ENCODE data around the gene CHRNA4.

The CHRNA4 gene

GRCh38 chr20:63351811-63352591 lies 9.1 kb downstream of the CHRNA4 start:
- H3K79me2 ChIP-seq (ENCODE audit: control insufficient read depth, low read length): no peaks in the 10 kb centered on the region
- peaks cover 35% of the 10 kb centered on the region; the same call in 1 of the 2 replicates for H3K9me3 ChIP-seq (ENCODE audit: control insufficient read depth, insufficient read depth, low read length)
- H3K27ac ChIP-seq (ENCODE audit: low read depth, low read length): no peak overlapping the region
- no peaks in the 10 kb centered on the region for H3K4me1 ChIP-seq (ENCODE audit: control insufficient read depth, low read length)
- H3K36me3 ChIP-seq (ENCODE audit: control insufficient read depth, low read length): no peaks in the 10 kb centered on the region
- H3K27me3 ChIP-seq (ENCODE audit: control insufficient read depth, low read length): no peaks in the 10 kb centered on the region
- no peaks in the 10 kb centered on the region for H3K9me2 ChIP-seq (replicated peaks; ENCODE audit: control insufficient read depth, low read length)
- H4K20me1 ChIP-seq (ENCODE audit: control insufficient read depth, insufficient read depth, low read depth, low read length): no peaks in the 10 kb centered on the region
- H3K4me2 ChIP-seq (ENCODE audit: low read length): no peak overlapping the region
- no peaks in the 10 kb centered on the region for H3F3A ChIP-seq (ENCODE audit: control insufficient read depth, insufficient read depth)
- no peak overlapping the region for H3K4me3 ChIP-seq (ENCODE audit: low read length)
- TF ChIP-seq, protein P1, sequence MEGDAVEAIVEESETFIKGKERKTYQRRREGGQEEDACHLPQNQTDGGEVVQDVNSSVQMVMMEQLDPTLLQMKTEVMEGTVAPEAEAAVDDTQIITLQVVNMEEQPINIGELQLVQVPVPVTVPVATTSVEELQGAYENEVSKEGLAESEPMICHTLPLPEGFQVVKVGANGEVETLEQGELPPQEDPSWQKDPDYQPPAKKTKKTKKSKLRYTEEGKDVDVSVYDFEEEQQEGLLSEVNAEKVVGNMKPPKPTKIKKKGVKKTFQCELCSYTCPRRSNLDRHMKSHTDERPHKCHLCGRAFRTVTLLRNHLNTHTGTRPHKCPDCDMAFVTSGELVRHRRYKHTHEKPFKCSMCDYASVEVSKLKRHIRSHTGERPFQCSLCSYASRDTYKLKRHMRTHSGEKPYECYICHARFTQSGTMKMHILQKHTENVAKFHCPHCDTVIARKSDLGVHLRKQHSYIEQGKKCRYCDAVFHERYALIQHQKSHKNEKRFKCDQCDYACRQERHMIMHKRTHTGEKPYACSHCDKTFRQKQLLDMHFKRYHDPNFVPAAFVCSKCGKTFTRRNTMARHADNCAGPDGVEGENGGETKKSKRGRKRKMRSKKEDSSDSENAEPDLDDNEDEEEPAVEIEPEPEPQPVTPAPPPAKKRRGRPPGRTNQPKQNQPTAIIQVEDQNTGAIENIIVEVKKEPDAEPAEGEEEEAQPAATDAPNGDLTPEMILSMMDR (IDR thresholded peaks at IDR 0.05; ENCODE audit: low read depth, low read length, poor library complexity, severe bottlenecking): no peak
- TF ChIP-seq EZH2phosphoT487 (IDR thresholded peaks at IDR 0.05; ENCODE audit: borderline replicate concordance, low read length): no peak

- H3F3A ChIP-seq (ENCODE audit: control insufficient read depth, insufficient read depth): no peaks in the 10 kb centered on the region
- no peaks in the 10 kb centered on the region for H3K9me2 ChIP-seq (replicated peaks; ENCODE audit: control insufficient read depth, low read length)
- H3K36me3 ChIP-seq (ENCODE audit: control insufficient read depth, low read length): no peaks in the 10 kb centered on the region
- no peaks in the 10 kb centered on the region for H3K27me3 ChIP-seq (ENCODE audit: control insufficient read depth, low read length)
- H3K27ac ChIP-seq (ENCODE audit: low read depth, low read length): no peak overlapping the region
- no peaks in the 10 kb centered on the region for H3K79me2 ChIP-seq (ENCODE audit: control insufficient read depth, low read length)
- H3K4me3 ChIP-seq (ENCODE audit: low read length): no peak overlapping the region
- H3K4me1 ChIP-seq (ENCODE audit: control insufficient read depth, low read length): no peaks in the 10 kb centered on the region
- H3K4me2 ChIP-seq (ENCODE audit: low read length): no peak overlapping the region
- no peak for TF ChIP-seq EZH2phosphoT487 (IDR thresholded peaks at IDR 0.05; ENCODE audit: borderline replicate concordance, low read length)
- TF ChIP-seq, protein P1 (IDR thresholded peaks at IDR 0.05; ENCODE audit: low read depth, low read length, poor library complexity, severe bottlenecking): no peak
- H4K20me1 ChIP-seq (ENCODE audit: control insufficient read depth, insufficient read depth, low read depth, low read length): no peaks in the 10 kb centered on the region
- peaks cover 35% of the 10 kb centered on the region; the same call in 1 of the 2 replicates for H3K9me3 ChIP-seq (ENCODE audit: control insufficient read depth, insufficient read depth, low read length)
Measured at GRCh38 chr20:63351326-63351700, 9.8 kb downstream of the CHRNA4 start.

DNA sequence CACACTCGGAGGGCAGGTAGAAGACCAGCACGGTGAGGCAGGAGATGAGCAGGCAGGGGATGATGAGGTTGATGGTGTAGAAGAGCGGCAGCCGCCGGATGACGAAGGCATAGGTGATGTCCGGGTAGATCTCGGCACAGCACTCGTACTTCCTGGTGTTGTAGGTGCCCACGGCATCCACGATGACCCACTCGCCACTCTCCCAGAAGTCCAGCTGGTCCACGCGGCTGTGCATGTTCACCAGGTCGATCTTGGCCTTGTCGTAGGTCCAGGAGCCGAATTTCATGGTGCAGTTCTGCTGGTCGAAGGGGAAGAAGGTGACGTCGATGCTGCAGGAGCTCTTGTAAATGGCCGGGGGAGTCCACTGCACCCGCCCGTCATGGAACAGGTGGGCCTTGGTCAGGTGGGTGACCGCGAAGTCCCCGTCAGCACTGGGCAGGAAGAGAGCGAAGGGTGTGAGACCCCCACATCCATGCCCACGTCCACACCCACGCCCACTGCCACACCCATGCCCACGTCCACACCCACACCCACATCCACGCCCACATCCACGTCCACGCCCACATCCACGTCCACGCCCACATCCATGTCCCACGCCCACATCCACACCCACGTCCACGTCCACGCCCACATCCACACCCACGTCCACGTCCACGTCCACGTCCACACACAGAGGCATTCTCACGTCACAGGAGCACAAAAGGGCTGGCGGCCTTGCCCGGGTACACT lies 10.4 kb downstream of the CHRNA4 start:
- Histone ChIP-seq H3K27me3 (ENCODE audit: control insufficient read depth, low read length) (no peaks in the 10 kb centered on the region), H4K20me1 (ENCODE audit: control insufficient read depth, insufficient read depth, low read depth, low read length) (no peaks in the 10 kb centered on the region), H3F3A (ENCODE audit: control insufficient read depth, insufficient read depth) (no peaks in the 10 kb centered on the region), H3K4me3 (ENCODE audit: low read length) (no peak overlapping the region), H3K27ac (ENCODE audit: low read depth, low read length) (no peak overlapping the region), H3K79me2 (ENCODE audit: control insufficient read depth, low read length) (no peaks in the 10 kb centered on the region), H3K9me3 (ENCODE audit: control insufficient read depth, insufficient read depth, low read length) (peaks cover 34% of the 10 kb centered on the region; the same call in 1 of the 2 replicates), H3K9me2 (replicated peaks; ENCODE audit: control insufficient read depth, low read length) (no peaks in the 10 kb centered on the region), H3K4me2 (ENCODE audit: low read length) (no peak overlapping the region), H3K4me1 (ENCODE audit: control insufficient read depth, low read length) (no peaks in the 10 kb centered on the region), H3K36me3 (ENCODE audit: control insufficient read depth, low read length) (no peaks in the 10 kb centered on the region)
- TF ChIP-seq, protein P1 (IDR thresholded peaks at IDR 0.05; ENCODE audit: low read depth, low read length, poor library complexity, severe bottlenecking): no peak
- no peak for TF ChIP-seq EZH2phosphoT487 (IDR thresholded peaks at IDR 0.05; ENCODE audit: borderline replicate concordance, low read length)

Data from DOHH2 (cell line).